Psoas muscle (tissue), 8 donors: ENCODE data around the gene HPS4. TPM values are rescaled to one million over a fixed set of nuclear protein-coding genes. Genes with fewer than 3 reads are reported as not detected.
"Not testable (repeated sequence)": the region's sequence is repeated elsewhere in the genome, so short reads cannot be mapped to it uniquely, and the experiment has no call there.

Experiments used
- ATAC-seq, 4 donors: fragments of 200-7000 bp; cut with Tn5 transposase; one replicate each; pipeline ENCODE4 v1.9.1; 2020; ENCODE audit warnings: moderate library complexity in 3 of 4, mild to moderate bottlenecking in 2 of 4
- DNase-seq, 2 donors: peaks; one replicate each; pipeline ENCODE4 v3.0.0-alpha.2; 2020
- H3K27ac ChIP-seq: fragments of 200-600 bp; one replicate; pipeline ENCODE4 v1.8.0; 2022
- H3K27me3 ChIP-seq, 3 donors: fragments of 200-600 bp in 1 of 3; one replicate each; pipeline versions ENCODE4 v1.6.1 to v1.8.0; 2013 to 2022; ENCODE audit warnings: low read length in 2 of 3, mild to moderate bottlenecking in 2 of 3, moderate library complexity in 1 of 3; ENCODE audit not compliant: insufficient read depth in 3 of 3
- H3K36me3 ChIP-seq, 2 donors: fragments of 200-600 bp in 1 of 2; one replicate each; pipeline versions ENCODE4 v1.6.1 to v1.8.0; 2013 to 2022; ENCODE audit warnings: low read depth in 1 of 2, mild to moderate bottlenecking in 1 of 2, moderate library complexity in 1 of 2; ENCODE audit not compliant: insufficient read depth in 1 of 2
- H3K4me1 ChIP-seq: fragments of 200-600 bp; one replicate; pipeline ENCODE4 v1.8.0; 2022
- H3K4me3 ChIP-seq: fragments of 200-600 bp; one replicate; pipeline ENCODE4 v1.8.0; 2022; ENCODE audit warnings: mild to moderate bottlenecking
- H3K9me3 ChIP-seq: fragments of 200-600 bp; one replicate; pipeline ENCODE4 v1.8.0; 2022
- CTCF ChIP-seq: fragments of 200-600 bp; IDR thresholded peaks from one replicate; pipeline ENCODE4 v1.8.0; 2022; ENCODE audit warnings: antibody characterized with exemption
- WGBS, 3 donors: extraction: QIAGEN DNeasy Blood & Tissue Kit; methylation state at CpG; one replicate each; pipeline versions ENCODE4 v1.1.6 to v1.1.7; 2013; 5-methylcytosine and 5-hydroxymethylcytosine counted together
- intact Hi-C, 2 donors: fragments of 100-400 bp; cut with DNase I; formaldehyde crosslinking; loops; one replicate each; pipeline versions ENCODE4 v1.11.0 to v1.14.2; 2022
- polyA plus RNA-seq, 3 donors: library from polyadenylated mRNA; stranded (reverse); fragments of 200-250 nt; gene quantifications; one replicate each; pipeline ENCODE4 v1.2.3, GENCODE V29; 2013
- total RNA-seq, 4 donors: library from RNA; stranded (reverse); fragmentation: NEBNext Ultra II Directional in 2 of 4; extraction: Animal tissue kit (Norgen Biotek cat#: 25700) in 2 of 4; gene quantifications; one replicate each; pipeline versions ENCODE4 v1.2.1 to v1.2.4, GENCODE V29; 2021 to 2023
- donor health status: healthy with polysubstance abuse.
- donor health status: DM: no; HTN: no; CAD: no; lungs with moderate emphysema.
- donor health status: Bipolar disorder and iron deficiency.
- donor health status: healthy.
- donor health status: DM: yes; HTN: yes; CAD: no.
- donor health status: DM: no; HTN: no; CAD: no.
- donor health status: DM: no; HTN: no; CAD: no.
- donor health status: DM: yes; HTN: yes; CAD: no.

HPS4 gene
- total and polyA plus RNA-seq, 7 donors: 5.8 to 13.9 (median 10.1) TPM

- Histone ChIP-seq H3K27me3 (no peaks in the 10 kb centered on the region), H3K27ac (no peak overlapping the region), H3K9me3 (no peaks in the 10 kb centered on the region), H3K36me3 (no peaks in the 10 kb centered on the region), H3K4me3 (no peak overlapping the region), H3K4me1 (no peaks in the 10 kb centered on the region)
- ATAC-seq (no peak), DNase-seq (no peak)
- intact Hi-C loops: no loop called here
- WGBS, 3 donors: 79 to 90% (median 89%) methylated on average over 8 of the region's 8 CpGs
- TF ChIP-seq CTCF: no peak
These were observed 38.8 kb downstream of the HPS4 start for GRCh38 chr22:26444777-26445176.

- no peaks in the 10 kb centered on the region for H3K9me3 ChIP-seq
- H3K4me1 ChIP-seq: no peaks in the 10 kb centered on the region
- no peak overlapping the region for H3K27ac ChIP-seq
- no peak overlapping the region for H3K4me3 ChIP-seq
- 78 to 82% (median 81%) methylated on average over 16 of the region's 16 CpGs for WGBS, 3 donors
- ATAC-seq: no peak
- no peaks in the 10 kb centered on the region for H3K36me3 ChIP-seq
- TF ChIP-seq CTCF: no peak
- intact Hi-C loops: no loop called here
- no peaks in the 10 kb centered on the region for H3K27me3 ChIP-seq
- no peak for DNase-seq
These were observed 39.5 kb downstream of the HPS4 start for GRCh38 chr22:26443901-26444690.

- intact Hi-C loops: no loop called here
- no peak for DNase-seq
These were observed 41.4 kb downstream of the HPS4 start for GRCh38 chr22:26442086-26442756.

GRCh38 chr22:26439559-26439958 is 44.0 kb downstream of the HPS4 start:
- Histone ChIP-seq H3K4me3 (no peak overlapping the region), H3K27me3 (peaks cover 0 to 2% (median 0%) of the 10 kb centered on the region in 3 donors), H3K36me3 (no peaks in the 10 kb centered on the region), H3K27ac (no peak overlapping the region), H3K9me3 (no peaks in the 10 kb centered on the region), H3K4me1 (no peaks in the 10 kb centered on the region)
- intact Hi-C loops: no loop called here
- ATAC-seq (no peak), DNase-seq (no peak)
- no peak for TF ChIP-seq CTCF
- WGBS, 3 donors: 73 to 74% (median 74%) methylated on average over 3 of the region's 3 CpGs

More at GRCh38 chr22:26442086-26442756, 41.4 kb downstream of the HPS4 start:
- no peaks in the 10 kb centered on the region for H3K36me3 ChIP-seq
- no peak for TF ChIP-seq CTCF
- no peaks in the 10 kb centered on the region for H3K9me3 ChIP-seq
- no peaks in the 10 kb centered on the region for H3K27me3 ChIP-seq
- 83 to 91% (median 85%) methylated on average over 4 of the region's 4 CpGs for WGBS, 3 donors
- no peak for ATAC-seq
- no peaks in the 10 kb centered on the region for H3K4me1 ChIP-seq
- no peak overlapping the region for H3K4me3 ChIP-seq
- H3K27ac ChIP-seq: no peak overlapping the region

- DNase-seq, H3K9me3 ChIP-seq, H3K4me3 ChIP-seq, ATAC-seq, H3K4me1 ChIP-seq, H3K27ac ChIP-seq, H3K27me3 ChIP-seq, intact Hi-C loops, H3K36me3 ChIP-seq: not testable (repeated sequence)
- whole genome bisulfite sequencing, 3 donors: 73 to 84% (median 78%) methylated on average over 3 of the region's 3 CpGs
These were observed 44.8 kb downstream of the HPS4 start for GRCh38 chr22:26438776-26439175.
